HFF-Myc (cell line): ENCODE measurements around the gene SLAMF8.
A peak's percentile ranks its signal among the peaks of the same experiment; 100 is the strongest.

Experiments
- DNase-seq: peaks from one replicate; pipeline ENCODE4 v3.0.0-alpha.2; 2011; ENCODE audit warnings: low read depth; ENCODE audit errors: extremely low read depth
- H3K4me3 ChIP-seq: replicated peaks from 2 replicates; pipeline ENCODE4 v1.5.1; 2011; ENCODE audit warnings: low read depth, mild to moderate bottlenecking, control low read depth, low read length
- CTCF ChIP-seq: IDR thresholded peaks from 2 replicates; pipeline ENCODE4 v1.5.1; 2012; ENCODE audit warnings: mild to moderate bottlenecking, low read depth, low read length, control low read depth; ENCODE audit errors: missing control alignments

SLAMF8 gene

GRCh38 chr1:159854116-159854692 lies 27.5 kb downstream of the SLAMF8 start:
- no peak for TF ChIP-seq CTCF
- peak overlapping the region; percentile 46 for H3K4me3 ChIP-seq
- DNase-seq = no peak

GRCh38 chr1:159854693-159855192 lies 28.1 kb downstream of the SLAMF8 start:
- peak overlapping the region; percentile 46 for H3K4me3 ChIP-seq
- no peak for TF ChIP-seq CTCF
- no peak for DNase-seq

- DNase-seq = no peak
- TF ChIP-seq CTCF = no peak
- no peak overlapping the region for H3K4me3 ChIP-seq
These were observed 29.0 kb downstream of the SLAMF8 start for GRCh38 chr1:159855709-159856108.

GRCh38 chr1:159856576-159856975 lies 29.9 kb downstream of the SLAMF8 start:
- H3K4me3 ChIP-seq = no peak overlapping the region
- no peak for TF ChIP-seq CTCF
- no peak for DNase-seq

- no peak overlapping the region for H3K4me3 ChIP-seq
- no peak for DNase-seq
- TF ChIP-seq CTCF = no peak
These were observed 31.2 kb downstream of the SLAMF8 start for GRCh38 chr1:159857889-159858288.

- DNase-seq = no peak
- no peak overlapping the region for H3K4me3 ChIP-seq
- no peak for TF ChIP-seq CTCF
These were observed 33.2 kb downstream of the SLAMF8 start for GRCh38 chr1:159859767-159860322.

GRCh38 chr1:159860456-159860855 lies 33.8 kb downstream of the SLAMF8 start:
- DNase-seq = no peak
- no peak overlapping the region for H3K4me3 ChIP-seq
- no peak for TF ChIP-seq CTCF
